Hepatic stellate cell (primary cell): Measurements from ENCODE around the gene TMEM141.
"Not testable (repeated sequence)": the region's sequence is repeated elsewhere in the genome, so short reads cannot be mapped to it uniquely, and the experiment has no call there.

Source experiments
- DNase-seq: peaks from one replicate; pipeline ENCODE4 v3.0.0; 2011; ENCODE audit warnings: low spot score

Gene TMEM141

GRCh38 chr9:136833381-136834048 is 42.4 kb downstream of the TMEM141 start:
- not testable (repeated sequence) for DNase-seq

GRCh38 chr9:136835162-136835931 is 44.2 kb downstream of the TMEM141 start:
- no peak for DNase-seq

- no peak for DNase-seq
Observed at GRCh38 chr9:136835932-136836904, 45.1 kb downstream of the TMEM141 start.

- DNase-seq = no peak
Observed at GRCh38 chr9:136837146-136837855, 46.2 kb downstream of the TMEM141 start.

GRCh38 chr9:136837856-136838277 is 46.7 kb downstream of the TMEM141 start:
- DNase-seq = not testable (repeated sequence)

GRCh38 chr9:136838314-136839228 is 47.4 kb downstream of the TMEM141 start:
- DNase-seq = no peak

GRCh38 chr9:136839229-136840139 is 48.3 kb downstream of the TMEM141 start:
- DNase-seq = no peak

GRCh38 chr9:136840140-136840876 is 49.2 kb downstream of the TMEM141 start:
- no peak for DNase-seq

GRCh38 chr9:136840877-136841645 is 49.9 kb downstream of the TMEM141 start:
- peak; percentile 70 for DNase-seq

- not testable (repeated sequence) for DNase-seq
Observed at GRCh38 chr9:136841646-136842379, 50.7 kb downstream of the TMEM141 start.

GRCh38 chr9:136842380-136842948 is 51.3 kb downstream of the TMEM141 start, which contains the start of gene AJM1:
Gene AJM1 (plus strand): TSS chr9:136842478. CDS start chr9:136844415, 1,937 bp downstream.
- DNase-seq = peak; percentile 91
